H1 (cell line): ENCODE data around the gene SPIRE1.

ENCODE experiments used
- NRF1 ChIP-seq: IDR thresholded peaks from 2 replicates; pipeline ENCODE4 v1.6.1; 2011; ENCODE audit warnings: mild to moderate bottlenecking, low read depth, low read length, improper control_type of control experiment
- POU5F1 ChIP-seq: IDR thresholded peaks from 2 replicates; pipeline ENCODE4 v1.6.1; 2011; ENCODE audit warnings: low read depth, mild to moderate bottlenecking, low read length, moderate library complexity
- YY1 ChIP-seq: IDR thresholded peaks from 2 replicates; pipeline ENCODE4 v1.6.1; 2011; ENCODE audit warnings: low read depth, mild to moderate bottlenecking, low read length
- TF ChIP-seq, protein P1 (sequence below), 3 experiments: IDR thresholded peaks; 1 replicate in 2 of 3; 2 replicates in 1 of 3; pipeline versions ENCODE4 v1.5.1 to v1.6.1; 2011; ENCODE audit warnings: low read length in 3 of 3, mild to moderate bottlenecking in 3 of 3, inconsistent platforms in 2 of 3, low read depth in 1 of 3, moderate library complexity in 1 of 3; ENCODE audit not compliant: insufficient read depth in 1 of 3; ENCODE audit errors: control extremely low read depth in 1 of 3

- TF ChIP-seq POU5F1 (no peak), YY1 (no peak), NRF1 (no peak)
- TF ChIP-seq, protein P1, sequence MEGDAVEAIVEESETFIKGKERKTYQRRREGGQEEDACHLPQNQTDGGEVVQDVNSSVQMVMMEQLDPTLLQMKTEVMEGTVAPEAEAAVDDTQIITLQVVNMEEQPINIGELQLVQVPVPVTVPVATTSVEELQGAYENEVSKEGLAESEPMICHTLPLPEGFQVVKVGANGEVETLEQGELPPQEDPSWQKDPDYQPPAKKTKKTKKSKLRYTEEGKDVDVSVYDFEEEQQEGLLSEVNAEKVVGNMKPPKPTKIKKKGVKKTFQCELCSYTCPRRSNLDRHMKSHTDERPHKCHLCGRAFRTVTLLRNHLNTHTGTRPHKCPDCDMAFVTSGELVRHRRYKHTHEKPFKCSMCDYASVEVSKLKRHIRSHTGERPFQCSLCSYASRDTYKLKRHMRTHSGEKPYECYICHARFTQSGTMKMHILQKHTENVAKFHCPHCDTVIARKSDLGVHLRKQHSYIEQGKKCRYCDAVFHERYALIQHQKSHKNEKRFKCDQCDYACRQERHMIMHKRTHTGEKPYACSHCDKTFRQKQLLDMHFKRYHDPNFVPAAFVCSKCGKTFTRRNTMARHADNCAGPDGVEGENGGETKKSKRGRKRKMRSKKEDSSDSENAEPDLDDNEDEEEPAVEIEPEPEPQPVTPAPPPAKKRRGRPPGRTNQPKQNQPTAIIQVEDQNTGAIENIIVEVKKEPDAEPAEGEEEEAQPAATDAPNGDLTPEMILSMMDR (IDR thresholded peaks at IDR 0.05; ENCODE audit: control extremely low read depth in 1 of 3, insufficient read depth in 1 of 3, low read depth in 1 of 3, low read length in 3 of 3) = no peak
Observed at GRCh38 chr18:12668041-12668440, 10.1 kb upstream of the SPIRE1 start.
